ENCODE measurements around the gene FGFBP1.

Gene FGFBP1

GRCh38 chr4:15944895-15945294 lies 6.4 kb upstream of the FGFBP1 start:
- no peak for DNase-seq

- DNase-seq: no peak
Measured at GRCh38 chr4:15942283-15942682, 3.7 kb upstream of the FGFBP1 start.

GRCh38 chr4:15938182-15938581 lies 358 bp downstream of the FGFBP1 start:
- no peak for DNase-seq

- no peak for DNase-seq
Measured at GRCh38 chr4:15936495-15936894, 2.0 kb downstream of the FGFBP1 start.

GRCh38 chr4:15935504-15936402 lies 2.8 kb downstream of the FGFBP1 start:
- no peak for DNase-seq

GRCh38 chr4:15934259-15934658 lies 4.3 kb downstream of the FGFBP1 start:
- DNase-seq: no peak

GRCh38 chr4:15931451-15932210 lies 6.9 kb downstream of the FGFBP1 start:
- DNase-seq: no peak

- no peak for DNase-seq
Measured at GRCh38 chr4:15930314-15930713, 8.2 kb downstream of the FGFBP1 start.

- DNase-seq: no peak
Measured at GRCh38 chr4:15929540-15929939, 9.0 kb downstream of the FGFBP1 start.

GRCh38 chr4:15928883-15929282 lies 9.7 kb downstream of the FGFBP1 start:
- no peak for DNase-seq

- DNase-seq: no peak
Measured at GRCh38 chr4:15926486-15926885, 12.1 kb downstream of the FGFBP1 start.

GRCh38 chr4:15925830-15926229 lies 12.7 kb downstream of the FGFBP1 start:
- DNase-seq: no peak

GRCh38 chr4:15921592-15921932 lies 17.0 kb downstream of the FGFBP1 start:
- no peak for DNase-seq

- DNase-seq: no peak
Measured at GRCh38 chr4:15920723-15921591, 17.6 kb downstream of the FGFBP1 start.

- no peak for DNase-seq
Measured at GRCh38 chr4:15918484-15919129, 19.9 kb downstream of the FGFBP1 start.

GRCh38 chr4:15917297-15917696 lies 21.2 kb downstream of the FGFBP1 start:
- no peak for DNase-seq

GRCh38 chr4:15916358-15916757 lies 22.2 kb downstream of the FGFBP1 start:
- peak; percentile 7 for DNase-seq

GRCh38 chr4:15914736-15915135 lies 23.8 kb downstream of the FGFBP1 start:
- DNase-seq: no peak

- DNase-seq: no peak
Measured at GRCh38 chr4:15914291-15914690, 24.2 kb downstream of the FGFBP1 start.

- no peak for DNase-seq
Measured at GRCh38 chr4:15913631-15913970, 24.9 kb downstream of the FGFBP1 start.

GRCh38 chr4:15912961-15913630 lies 25.4 kb downstream of the FGFBP1 start:
- DNase-seq: no peak

- DNase-seq: no peak
Measured at GRCh38 chr4:15912236-15912635, 26.3 kb downstream of the FGFBP1 start.
